NOMO-1 treated with dmso at 0.1 percent for 144 hours (cell line): ENCODE data around the gene RFFL.

Experiments
- DNase-seq: peaks from one replicate; lab custom pipeline; 2025; ENCODE audit not compliant: unreplicated experiment; lab: John Stamatoyannopoulos, UW

RFFL gene

GRCh38 chr17:34980353-34980680 is 83.2 kb downstream of the RFFL start, which contains the start of gene LIG3:
LIG3 (plus strand) TSS chr17:34980512; CDS start chr17:34983006, 2,494 bp downstream.
- peak; percentile 76 for DNase-seq

- no peak for DNase-seq
Observed at GRCh38 chr17:34979650-34980352, 83.7 kb downstream of the RFFL start.

GRCh38 chr17:34979153-34979552 is 84.4 kb downstream of the RFFL start:
- DNase-seq = no peak

- no peak for DNase-seq
Observed at GRCh38 chr17:34974794-34975785, 88.4 kb downstream of the RFFL start.

- DNase-seq = no peak
Observed at GRCh38 chr17:34974179-34974578, 89.3 kb downstream of the RFFL start.

GRCh38 chr17:34961093-34961911 is 102.2 kb downstream of the RFFL start, which contains the start of the genes CCT6B and ZNF830:
CCT6B (minus strand) TSS chr17:34961460; CDS start chr17:34961393, 67 bp downstream.
ZNF830 (plus strand) TSS chr17:34961540; CDS start chr17:34961567, 27 bp downstream.
- peak; percentile 86 for DNase-seq

- DNase-seq = no peak
Observed at GRCh38 chr17:34958438-34958837, 105.1 kb downstream of the RFFL start.
